HG03095 (cell line): ENCODE measurements around the gene TAF1B.

ENCODE experiments used
- ATAC-seq: cut with Tn5 transposase; IDR thresholded peaks from one replicate; pipeline ENCODE4 v1.9.1; 2021; ENCODE audit warnings: moderate library complexity; ENCODE audit not compliant: unreplicated experiment

Gene TAF1B

DNA sequence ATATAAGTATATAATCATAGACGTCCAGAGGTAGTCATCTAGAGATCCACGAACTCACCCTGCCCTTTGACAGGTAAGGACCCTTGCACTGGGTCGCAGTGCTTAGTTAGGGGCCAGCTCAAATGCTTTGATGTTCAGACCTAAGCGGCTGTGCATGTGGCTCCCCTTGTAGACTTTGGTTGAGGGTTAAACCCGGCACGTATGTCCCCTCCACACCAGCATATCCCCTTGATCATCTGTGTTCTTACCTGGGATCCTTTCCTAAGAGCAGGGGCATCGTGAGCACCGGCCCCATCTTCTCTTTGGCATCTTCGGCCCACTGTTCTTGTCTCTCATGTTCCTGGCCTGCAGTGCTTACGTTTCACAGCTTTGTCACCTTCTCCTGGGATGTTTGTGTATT lies 139.6 kb downstream of the TAF1B start:
- ATAC-seq, result no peak

DNA sequence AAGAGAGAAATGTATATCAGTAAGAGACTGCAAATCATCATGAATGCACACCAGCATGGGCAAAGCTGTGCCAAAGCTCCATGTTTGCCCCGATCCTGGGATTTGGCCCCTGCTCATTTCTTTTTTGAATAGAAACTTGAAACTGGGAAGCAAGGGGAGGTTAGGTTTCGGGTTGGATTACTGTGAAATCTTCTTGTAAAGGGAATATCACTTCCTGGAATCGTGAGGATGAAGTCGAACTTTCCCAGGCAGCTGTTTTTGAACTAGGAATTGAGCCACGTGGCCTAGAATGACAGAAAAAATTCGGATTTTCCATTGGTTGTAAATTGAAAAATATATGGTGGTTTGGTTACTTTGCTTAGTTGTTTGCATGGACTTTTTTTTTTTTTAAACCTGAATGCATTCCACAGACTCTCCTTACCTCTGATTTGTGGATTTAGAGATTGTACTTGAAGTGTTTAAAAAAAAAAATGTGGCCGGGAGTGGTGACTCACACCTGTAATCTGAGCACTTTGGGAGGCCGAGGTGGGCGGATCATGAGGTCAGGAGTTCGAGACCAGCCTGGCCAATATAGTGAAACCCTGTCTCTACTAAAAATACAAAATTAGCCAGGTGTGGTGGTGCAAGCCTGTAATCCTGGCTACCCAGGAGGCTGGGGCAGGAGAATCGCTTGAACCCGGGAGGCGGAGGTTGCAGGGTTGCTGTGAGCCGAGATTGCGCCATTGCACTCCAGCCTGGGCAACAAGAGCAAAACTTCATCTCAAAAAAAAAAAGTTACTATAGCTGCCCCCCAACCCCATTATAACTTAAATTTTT lies 140.3 kb downstream of the TAF1B start:
- ATAC-seq, result no peak
